ENCODE measurements around the gene PTPRJ.

GRCh38 chr11:48168815-48169214, 188.5 kb downstream of the PTPRJ start:
- TF ChIP-seq CTCF (conservative IDR thresholded peaks at IDR 0.05; ENCODE audit: low read depth, low read length) = no peak
- TF ChIP-seq EZH2phosphoT487 (IDR thresholded peaks at IDR 0.05; ENCODE audit: borderline replicate concordance, low read length) = no peak
